HT1080 (cell line): Measurements from ENCODE around the gene GPC2. TPM values are rescaled to one million over a fixed set of nuclear protein-coding genes. Genes with fewer than 3 reads are reported as not detected.
A peak's percentile ranks its signal among the peaks of the same experiment; 100 is the strongest.
"Not testable (repeated sequence)": the region's sequence is repeated elsewhere in the genome, so short reads cannot be mapped to it uniquely, and the experiment has no call there.

Experiments used
- DNase-seq: peaks from one replicate; pipeline ENCODE4 v3.0.0-alpha.2; 2015; ENCODE audit warnings: low read depth
- polyA plus RNA-seq, 2 experiments: library from polyadenylated mRNA; depleted of rRNA; stranded (reverse); fragments of >200 nt; gene quantifications; 2 replicates each; pipeline ENCODE4 v1.2.3, GENCODE V29; 2015
- total RNA-seq: library from RNA; depleted of rRNA; stranded (reverse); fragments of >200 nt; shearing (Covaris generic); gene quantifications from 2 replicates; pipeline ENCODE4 v1.2.3, GENCODE V29; 2014; rRNA removed

The GPC2 gene, protein sequence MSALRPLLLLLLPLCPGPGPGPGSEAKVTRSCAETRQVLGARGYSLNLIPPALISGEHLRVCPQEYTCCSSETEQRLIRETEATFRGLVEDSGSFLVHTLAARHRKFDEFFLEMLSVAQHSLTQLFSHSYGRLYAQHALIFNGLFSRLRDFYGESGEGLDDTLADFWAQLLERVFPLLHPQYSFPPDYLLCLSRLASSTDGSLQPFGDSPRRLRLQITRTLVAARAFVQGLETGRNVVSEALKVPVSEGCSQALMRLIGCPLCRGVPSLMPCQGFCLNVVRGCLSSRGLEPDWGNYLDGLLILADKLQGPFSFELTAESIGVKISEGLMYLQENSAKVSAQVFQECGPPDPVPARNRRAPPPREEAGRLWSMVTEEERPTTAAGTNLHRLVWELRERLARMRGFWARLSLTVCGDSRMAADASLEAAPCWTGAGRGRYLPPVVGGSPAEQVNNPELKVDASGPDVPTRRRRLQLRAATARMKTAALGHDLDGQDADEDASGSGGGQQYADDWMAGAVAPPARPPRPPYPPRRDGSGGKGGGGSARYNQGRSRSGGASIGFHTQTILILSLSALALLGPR
- total RNA-seq = 0.51 TPM in 1 of 2 replicates, not detected in the other
- 0.26 and 0.53 TPM in 2 replicates for polyA plus RNA-seq (2015; cell fraction: cytosol; rRNA removed)
- polyA plus RNA-seq (2015; cell fraction: nucleus; rRNA removed) = 1.5 and 1.6 TPM in 2 replicates

DNA sequence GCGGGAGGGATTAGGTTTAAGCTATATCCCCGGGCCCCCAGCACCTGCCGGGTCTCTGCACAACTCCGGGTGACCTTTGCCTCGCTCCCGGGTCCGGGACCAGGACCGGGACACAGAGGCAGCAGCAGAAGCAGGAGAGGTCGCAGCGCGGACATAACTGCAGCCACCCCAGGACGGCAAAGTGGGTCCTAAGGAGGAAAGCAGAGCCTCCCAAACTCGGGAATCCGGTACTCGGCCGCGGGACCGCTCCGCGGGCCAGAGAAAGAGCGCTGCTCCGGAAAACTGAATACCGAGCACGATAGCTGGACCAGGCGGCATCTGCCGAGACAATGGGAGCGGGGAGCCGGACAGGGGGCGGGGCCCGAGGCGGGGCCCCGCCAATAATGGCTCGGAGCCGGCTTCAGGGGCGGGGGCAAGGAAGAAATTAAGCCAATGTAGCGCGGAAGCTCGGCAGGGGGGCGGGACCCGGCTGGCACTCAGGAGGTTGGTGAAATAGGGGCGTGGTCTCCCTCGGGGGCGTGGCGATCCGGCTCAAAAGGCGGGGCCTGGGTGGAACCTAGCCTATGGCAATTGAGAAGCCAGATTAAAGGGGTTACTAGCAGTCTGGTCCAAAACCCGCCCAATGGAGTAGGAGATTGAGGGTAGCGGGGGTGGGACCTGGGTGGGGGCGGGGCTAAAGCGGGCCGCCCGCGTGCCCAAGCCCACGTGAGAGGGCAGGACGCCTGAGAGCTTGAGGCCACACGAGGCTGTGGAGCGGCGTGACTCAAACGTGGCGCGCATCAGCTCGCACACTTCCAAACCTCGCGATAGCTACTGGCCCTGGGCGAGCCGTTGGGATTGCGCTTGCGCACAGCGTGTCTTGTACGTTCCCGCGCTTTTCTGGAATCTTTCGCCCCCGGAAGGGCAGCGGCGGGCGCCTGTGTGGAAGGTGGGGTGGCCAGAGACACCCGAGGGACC, at the start of gene GPC2, which contains the start of gene STAG3:
GPC2 (minus strand) TSS at position 337 of the 957 bp plus-strand sequence; CDS start at position 155, 182 bp downstream.
STAG3 (plus strand) TSS at position 874 of the 957 bp plus-strand sequence. CDS start 2,639 bp downstream, outside the sequence.
- DNase-seq = peak; percentile 83

DNA sequence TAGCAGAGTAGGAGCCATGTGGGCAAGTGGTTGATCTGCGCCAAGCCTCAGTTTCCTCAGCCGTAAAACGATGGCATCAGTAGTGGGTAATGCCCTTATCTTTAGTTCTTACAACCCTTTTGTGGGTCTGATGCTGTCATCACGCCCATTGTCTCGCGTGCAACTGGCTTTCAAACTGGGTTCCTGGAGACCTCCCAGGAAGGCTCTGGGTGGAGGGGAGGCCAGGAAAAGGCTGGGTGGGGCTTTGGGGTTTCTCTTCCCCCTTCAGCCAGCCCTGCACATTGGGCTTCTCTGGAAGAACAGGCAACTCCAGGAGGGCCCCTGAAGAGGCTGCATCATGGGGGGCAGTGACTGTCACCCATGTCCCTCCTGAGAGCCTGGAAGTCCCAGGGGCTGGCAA, 47.7 kb upstream of the GPC2 start:
- DNase-seq = not testable (repeated sequence)

DNA sequence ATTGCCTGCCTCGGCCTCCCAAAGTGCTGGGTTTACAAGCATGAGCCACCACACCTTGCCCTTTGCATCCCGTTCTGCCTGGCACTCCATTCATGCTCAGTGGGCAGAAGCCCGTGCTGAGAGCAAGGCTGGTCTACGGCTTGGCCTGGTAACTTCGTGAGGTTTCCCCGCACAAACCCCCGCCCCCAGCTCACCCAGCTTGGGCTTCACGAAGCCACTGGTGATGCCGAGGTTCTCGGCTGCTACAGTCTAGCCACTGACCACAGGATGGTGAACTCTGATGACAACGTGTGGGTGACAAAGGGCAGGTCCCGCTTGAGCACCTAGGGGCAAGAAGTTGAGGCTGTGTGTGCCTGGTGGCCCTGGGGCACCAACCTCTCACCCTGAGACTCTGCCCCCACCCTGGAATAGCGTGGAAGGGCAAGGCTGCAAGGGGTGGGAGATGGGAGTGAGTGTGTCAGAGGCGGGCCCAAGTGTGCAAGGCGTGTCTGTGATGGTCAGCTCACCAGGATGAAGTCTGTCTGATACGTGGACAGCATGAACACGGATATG, 46.3 kb upstream of the GPC2 start:
- not testable (repeated sequence) for DNase-seq

DNA sequence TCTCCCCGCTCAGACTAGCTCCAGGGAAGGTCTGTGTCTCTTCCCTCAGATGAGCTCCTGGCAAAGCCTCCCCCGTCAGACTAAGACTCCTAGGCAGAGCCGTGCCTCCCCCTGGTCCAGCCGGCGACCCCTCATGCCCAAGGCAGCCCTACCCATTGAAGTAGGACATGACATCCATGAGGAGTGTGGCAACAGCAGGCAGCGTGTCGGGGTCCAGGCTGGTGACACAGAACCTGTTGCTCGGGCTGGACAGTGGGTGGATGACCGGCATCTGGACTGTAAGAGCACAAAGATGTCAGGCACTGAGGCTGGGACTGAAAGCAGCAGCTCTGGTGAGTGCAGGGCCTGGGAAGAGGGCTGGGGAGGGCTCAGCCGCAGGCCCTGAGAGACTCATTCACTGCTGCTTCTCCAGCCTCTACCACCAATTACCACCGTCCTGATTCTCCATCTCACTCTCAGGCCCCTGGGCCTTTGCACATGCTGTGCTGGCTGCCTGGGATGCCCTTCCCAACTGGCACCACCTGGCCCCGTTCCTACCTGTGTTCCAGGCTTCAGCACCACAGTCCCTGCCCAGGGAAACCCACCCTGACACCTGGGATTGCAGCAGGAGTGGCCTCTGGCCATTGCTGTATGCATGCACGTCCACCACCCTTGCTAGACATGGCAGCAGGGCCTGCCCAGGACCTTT, 45.4 kb upstream of the GPC2 start:
- DNase-seq = no peak

DNA sequence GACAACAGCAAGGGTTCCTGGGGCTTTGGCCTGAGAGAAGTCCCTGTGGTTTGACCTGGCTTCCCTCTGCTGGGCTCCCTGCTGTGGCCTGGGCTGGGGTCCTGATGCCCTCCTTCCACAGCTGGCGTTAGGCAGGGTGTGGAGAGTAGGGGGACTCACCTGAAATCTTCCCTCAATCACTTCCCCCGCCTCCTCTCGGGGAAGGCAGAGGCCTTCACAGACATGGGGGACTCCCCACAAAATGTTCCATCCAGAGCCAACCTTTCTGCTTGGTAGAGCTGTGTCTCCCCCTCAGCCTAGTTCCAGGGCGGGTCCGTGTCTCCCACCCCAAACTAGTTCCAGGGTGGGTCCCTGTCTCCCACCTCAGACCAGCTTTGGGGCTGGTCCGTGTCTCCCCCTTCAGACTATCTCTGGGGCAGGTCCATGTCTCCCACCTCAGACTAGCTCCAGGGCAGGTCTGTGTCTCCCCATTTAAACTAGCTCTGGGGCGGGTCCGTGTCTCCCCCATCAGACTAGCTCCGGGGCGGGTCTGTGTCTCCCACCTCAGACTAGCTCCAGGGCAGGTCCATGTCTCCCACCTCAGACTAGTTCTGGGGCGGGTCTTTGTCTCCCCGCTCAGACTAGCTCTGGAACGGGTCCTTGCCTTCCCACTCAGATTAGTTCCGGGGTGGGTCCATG, 44.7 kb upstream of the GPC2 start:
- no peak for DNase-seq

DNA sequence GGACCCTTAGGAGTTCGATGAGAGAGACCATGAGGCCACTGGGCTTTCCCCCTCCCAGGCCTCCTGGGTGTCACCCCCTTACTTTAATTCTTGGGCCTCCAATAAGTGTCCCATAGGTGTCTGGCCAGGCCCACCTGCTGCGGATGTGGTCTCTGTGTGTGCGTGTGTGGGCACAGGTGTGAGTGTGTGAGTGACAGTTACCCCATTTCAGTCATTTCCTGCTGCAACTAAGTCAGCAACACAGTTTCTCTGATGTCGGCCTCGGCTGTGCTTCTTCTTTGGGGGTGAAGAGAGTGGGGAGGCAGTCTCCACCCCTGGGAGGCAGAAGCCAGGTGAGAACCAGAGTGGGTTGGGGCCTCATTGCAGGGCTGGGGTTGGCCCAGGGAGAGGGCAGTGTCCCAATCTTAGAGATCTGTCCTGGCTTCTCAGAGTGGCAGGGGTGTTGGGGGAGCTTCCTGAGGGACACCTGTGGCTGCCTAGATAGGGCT, 44.1 kb upstream of the GPC2 start:
- no peak for DNase-seq

DNA sequence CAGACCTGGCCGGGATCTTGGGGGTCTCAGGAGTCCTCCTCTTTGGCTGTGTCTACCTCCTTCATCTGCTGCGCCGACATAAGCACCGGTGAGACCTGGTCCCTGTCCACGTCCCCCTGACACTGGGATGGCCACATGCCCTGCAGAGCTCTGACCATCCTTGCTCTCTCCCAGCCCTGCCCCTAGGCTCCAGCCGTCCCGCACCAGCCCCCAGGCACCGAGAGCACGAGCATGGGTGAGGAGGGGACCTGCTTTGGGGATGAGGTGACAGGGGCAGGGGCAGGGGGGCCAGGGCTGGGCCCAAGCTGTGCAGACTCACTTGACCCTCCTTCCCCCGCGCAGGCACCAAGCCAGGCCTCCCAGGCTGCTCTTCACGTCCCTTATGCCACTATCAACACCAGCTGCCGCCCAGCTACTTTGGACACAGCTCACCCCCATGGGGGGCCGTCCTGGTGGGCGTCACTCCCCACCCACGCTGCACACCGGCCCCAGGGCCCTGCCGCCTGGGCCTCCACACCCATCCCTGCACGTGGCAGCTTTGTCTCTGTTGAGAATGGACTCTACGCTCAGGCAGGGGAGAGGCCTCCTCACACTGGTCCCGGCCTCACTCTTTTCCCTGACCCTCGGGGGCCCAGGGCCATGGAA, 43.5 kb upstream of the GPC2 start:
- DNase-seq = no peak

DNA sequence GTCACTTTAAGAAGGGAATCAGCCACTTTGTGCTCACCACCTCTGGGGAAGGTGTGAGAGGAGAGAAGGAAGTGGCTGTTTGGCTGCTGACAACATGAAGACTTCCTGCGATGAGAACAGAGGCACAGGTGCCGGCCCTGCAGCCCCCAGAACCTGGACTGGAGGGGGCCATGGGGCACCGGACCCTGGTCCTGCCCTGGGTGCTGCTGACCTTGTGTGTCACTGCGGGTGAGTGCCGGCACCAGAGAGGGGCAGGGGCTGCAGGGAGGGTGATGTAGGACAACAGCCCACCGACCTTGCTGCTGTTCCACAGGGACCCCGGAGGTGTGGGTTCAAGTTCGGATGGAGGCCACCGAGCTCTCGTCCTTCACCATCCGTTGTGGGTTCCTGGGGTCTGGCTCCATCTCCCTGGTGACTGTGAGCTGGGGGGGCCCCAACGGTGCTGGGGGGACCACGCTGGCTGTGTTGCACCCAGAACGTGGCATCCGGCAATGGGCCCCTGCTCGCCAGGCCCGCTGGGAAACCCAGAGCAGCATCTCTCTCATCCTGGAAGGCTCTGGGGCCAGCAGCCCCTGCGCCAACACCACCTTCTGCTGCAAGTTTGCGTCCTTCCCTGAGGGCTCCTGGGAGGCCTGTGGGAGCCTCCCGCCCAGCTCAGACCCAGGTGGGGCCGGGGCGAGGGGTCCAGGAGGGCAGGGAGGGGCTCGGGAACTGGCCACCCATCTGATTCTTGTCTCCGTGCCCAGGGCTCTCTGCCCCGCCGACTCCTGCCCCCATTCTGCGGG, 42.8 kb upstream of the GPC2 start, which contains the start of gene PVRIG:
PVRIG (plus strand) TSS at position 149 of the 785 bp plus-strand sequence; CDS start at position 171, 22 bp downstream.
- DNase-seq = not testable (repeated sequence)

DNA sequence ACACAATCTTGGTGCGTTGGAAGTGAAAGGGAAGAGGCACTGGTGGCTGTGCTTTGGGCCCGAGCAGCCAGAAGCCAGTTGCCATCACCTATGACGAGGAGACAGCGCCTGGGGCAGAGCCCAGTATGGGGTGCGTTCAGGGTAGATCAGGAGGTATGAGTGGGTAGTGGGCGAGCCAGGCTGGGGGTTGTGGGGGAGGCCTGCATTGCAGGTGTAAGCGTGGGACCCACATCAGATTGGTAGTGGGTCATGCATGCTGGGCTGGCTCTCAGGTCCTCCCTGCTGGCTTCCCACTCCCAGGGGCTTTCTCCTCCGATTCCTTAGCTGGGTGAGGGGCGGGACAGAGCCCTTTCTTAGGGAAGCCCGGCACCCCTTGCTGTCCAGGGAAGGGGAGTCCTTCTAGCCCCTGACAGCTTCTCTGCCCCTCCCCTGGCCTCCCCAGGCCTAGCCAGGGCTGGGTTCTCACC, 42.1 kb upstream of the GPC2 start:
- no peak for DNase-seq

DNA sequence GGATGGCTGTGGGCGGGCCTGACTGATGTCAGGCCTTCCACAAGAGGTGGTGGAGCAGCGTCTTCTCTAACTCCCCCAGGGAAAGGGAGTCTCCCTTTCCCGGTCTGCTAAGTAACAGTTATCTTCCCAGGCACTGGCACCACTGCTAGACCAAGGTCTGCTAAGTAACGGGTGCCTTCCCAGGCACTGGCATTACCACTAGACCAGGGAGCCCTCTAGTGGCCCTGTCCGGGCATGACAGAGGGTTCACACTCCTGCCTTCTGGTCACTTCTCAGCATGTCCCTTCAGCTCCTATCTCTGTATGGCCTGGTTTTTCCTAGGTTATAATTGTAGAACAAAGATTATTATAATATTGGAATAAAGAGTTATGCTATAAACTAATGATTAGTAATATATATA, 40.8 kb upstream of the GPC2 start:
- DNase-seq = peak; percentile 35

DNA sequence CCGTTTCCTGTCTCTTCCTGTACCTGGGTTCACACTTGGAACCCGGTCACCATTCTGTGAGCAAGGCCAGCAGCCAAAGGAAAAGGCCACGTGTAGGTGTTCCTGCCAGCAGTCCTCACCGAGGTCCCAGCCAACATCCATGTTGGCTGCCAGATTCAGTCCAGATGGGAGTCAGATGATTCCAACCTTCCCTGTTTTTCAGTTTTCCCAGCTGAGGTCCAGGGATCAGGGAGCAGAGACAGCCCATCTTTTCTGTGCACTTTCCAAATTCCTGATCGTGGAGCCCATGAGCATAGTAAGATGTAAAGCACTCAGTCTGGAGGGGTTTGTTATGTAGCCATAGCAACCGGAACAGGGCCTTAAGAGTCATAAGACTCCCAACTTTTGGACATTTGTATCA, 38.7 kb upstream of the GPC2 start:
- no peak for DNase-seq

DNA sequence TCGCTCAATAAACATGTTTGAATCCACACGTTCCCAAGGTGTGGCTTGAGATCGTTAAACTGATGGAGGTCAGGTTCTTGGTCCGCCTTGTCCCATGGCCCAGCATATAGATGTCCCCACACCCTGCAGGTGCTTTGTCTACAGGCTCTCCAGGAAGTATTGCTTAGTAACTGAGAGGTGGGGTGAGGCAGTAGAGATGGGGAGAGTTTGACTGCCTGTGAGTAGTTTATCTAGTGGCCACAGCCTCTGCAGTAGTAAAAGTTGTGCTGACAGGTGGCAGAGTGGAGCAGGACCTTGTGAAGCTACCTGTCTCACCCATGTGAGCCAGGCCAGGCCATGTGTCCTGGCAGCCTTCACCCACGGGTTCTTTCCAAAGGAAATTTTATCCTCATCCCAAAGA, 37.2 kb upstream of the GPC2 start:
- not testable (repeated sequence) for DNase-seq

DNA sequence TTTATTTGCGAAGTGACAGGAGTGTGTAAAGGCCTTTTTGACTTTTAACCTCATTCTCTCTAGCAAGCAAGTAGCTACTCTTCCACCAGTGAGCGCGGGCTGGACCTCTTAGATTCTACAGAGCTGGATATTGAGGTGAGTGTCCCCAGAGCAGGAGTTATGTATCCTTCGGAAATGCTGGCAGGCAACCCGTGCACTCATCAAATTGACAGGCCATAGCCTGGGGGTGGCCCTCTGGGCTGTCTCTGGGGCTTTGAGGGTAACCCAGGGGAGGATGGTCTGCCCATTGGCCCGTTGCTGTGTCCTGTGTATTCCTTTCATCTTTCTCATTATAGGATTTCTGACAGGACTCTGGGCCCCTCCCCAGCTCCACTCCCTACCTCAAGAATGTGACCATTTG, 36.5 kb upstream of the GPC2 start:
- no peak for DNase-seq

DNA sequence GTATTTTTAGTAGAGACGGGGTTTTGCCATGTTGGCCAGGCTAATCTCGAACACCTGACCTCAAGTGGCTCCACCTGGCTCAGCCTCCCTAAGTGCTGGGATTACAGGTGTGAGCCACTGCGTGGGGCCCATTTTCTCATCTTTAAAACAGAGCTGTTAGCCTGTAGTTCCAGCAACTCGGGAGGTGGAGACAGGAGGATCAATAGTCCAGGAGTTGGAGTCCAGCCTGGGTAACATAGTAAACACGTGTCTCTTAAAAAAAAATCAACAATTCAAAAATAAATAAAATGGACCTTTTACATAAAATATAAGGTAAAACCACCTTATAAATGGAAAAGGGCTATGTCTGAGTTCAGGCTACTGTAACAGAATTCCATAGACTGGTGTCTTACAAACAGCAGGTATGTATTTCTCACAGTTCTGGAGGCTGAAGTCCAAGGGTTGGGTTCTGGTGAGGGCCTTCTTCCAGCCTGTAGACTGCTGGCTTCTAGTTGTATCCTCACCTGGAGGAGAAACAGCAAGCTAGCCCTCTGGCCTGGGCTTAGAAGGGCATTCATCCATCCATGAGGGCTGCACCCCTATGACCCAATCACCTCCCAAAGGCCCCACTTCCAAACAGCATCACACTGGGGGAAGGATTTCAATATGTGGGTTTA, 35.6 kb upstream of the GPC2 start:
- no peak for DNase-seq

DNA sequence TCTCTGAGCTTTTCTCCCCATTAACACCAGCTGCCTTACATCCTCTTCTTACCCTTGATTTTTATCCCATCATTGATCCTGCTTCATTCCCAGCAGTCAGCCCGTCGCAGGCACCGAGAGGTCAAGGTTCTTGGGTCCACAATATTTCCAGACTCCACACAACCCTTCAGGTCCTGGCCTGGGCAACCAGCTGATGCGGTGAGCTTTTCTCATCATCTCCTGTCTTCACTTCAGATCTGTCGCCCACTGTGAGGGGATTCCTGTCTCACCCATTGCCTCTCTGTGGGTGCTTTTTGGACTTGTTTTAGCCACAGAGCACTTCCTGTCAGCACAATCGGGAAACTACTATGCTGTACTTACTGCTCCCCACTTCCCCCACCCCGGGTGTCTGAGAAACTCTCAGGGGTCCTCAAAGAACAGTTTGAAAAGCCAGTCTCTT, 34.2 kb upstream of the GPC2 start:
- no peak for DNase-seq

DNA sequence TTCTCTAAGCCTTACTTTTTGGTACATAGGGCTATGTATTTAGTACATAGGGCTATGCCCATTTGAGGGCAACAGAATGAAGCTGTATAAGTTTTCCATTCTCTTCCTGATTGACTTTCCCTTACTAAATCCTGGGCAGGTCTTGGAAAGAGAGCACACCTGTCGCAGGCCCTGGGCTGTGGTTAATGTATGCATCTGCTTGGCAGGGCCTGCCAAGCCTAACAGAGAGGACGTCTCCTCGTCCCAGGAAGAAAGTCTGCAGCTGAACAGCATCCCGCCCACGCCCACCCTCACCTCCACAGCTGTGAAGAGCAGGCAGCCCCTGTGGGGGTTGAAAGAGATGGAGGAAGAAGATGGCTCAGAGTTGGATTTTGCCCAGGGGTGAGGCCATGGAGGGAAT, 33.6 kb upstream of the GPC2 start:
- DNase-seq = no peak

DNA sequence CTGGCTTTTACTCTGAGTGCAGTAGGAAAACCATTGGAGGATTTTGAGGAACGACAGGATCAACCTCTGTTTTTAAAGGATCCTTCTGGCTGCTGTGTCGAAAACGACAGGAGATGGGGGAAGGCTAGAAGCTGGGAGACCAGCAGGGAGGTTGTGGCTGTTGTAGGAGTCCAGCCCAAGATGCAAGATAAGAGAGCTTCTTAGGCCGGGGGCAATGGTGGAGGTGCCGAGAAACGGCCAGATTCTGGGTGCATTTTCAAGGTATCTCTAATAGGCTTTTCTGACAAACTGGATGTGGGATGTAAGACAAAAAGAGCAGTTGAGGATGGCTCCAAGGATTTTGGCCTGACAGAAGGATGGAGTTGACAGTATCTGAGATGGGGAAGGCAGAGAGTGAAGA, 32.3 kb upstream of the GPC2 start:
- DNase-seq = no peak
